Prostate gland (tissue), 2 donors: ENCODE data around the gene PET117. TPM values are rescaled to one million over a fixed set of nuclear protein-coding genes. Genes with fewer than 3 reads are reported as not detected.
A peak's percentile ranks its signal among the peaks of the same experiment; 100 is the strongest.

Source experiments
- DNase-seq: peaks from one replicate; pipeline ENCODE4 v3.0.0-alpha.2; 2019; ENCODE audit warnings: low spot score
- H3K27ac ChIP-seq, 2 donors: fragments of 200-600 bp; sonication (generic); 2 replicates each; pipeline ENCODE4 v1.5.1; 2017 to 2019
- H3K27me3 ChIP-seq: fragments of 200-600 bp; sonication (generic); replicated peaks from 2 replicates; pipeline ENCODE4 v1.5.1; 2019; ENCODE audit not compliant: insufficient read depth
- H3K36me3 ChIP-seq, 2 donors: fragments of 200-600 bp; sonication (generic); 1 replicate in 1 of 2; 2 replicates in 1 of 2; pipeline versions ENCODE4 v1.5.1 to v1.8.1; 2017 to 2019
- H3K4me1 ChIP-seq: fragments of 200-600 bp; sonication (generic); replicated peaks from 2 replicates; pipeline ENCODE4 v1.5.1; 2019
- H3K4me3 ChIP-seq, 2 donors: fragments of 200-600 bp; sonication (generic); 2 replicates each; pipeline ENCODE4 v1.5.1; 2017 to 2019
- H3K9me3 ChIP-seq: fragments of 200-600 bp; sonication (generic); 2 replicates; pipeline ENCODE4 v1.5.1; 2017
- CTCF ChIP-seq, 4 experiments: fragments of 200-600 bp in 2 of 4; fragments of 450-650 bp in 2 of 4; sonication (generic) in 2 of 4; IDR thresholded peaks; 1 replicate in 3 of 4; 2 replicates in 1 of 4; pipeline ENCODE4 v1.5.1; 2016 to 2019; ENCODE audit warnings: antibody characterized with exemption in 4 of 4, mild to moderate bottlenecking in 2 of 4, moderate library complexity in 2 of 4
- POLR2A ChIP-seq: fragments of 450-650 bp; IDR thresholded peaks from one replicate; pipeline ENCODE4 v1.6.1; 2016; ENCODE audit warnings: antibody characterized with exemption, mild to moderate bottlenecking
- POLR2AphosphoS5 ChIP-seq: sonication (generic); formaldehyde crosslinking; IDR thresholded peaks from one replicate; pipeline ENCODE4 v1.6.1; 2017; ENCODE audit warnings: antibody characterized with exemption
- whole genome bisulfite sequencing: methylation state at CpG from one replicate; pipeline ENCODE4 v1.1.5; 2018; 5-methylcytosine and 5-hydroxymethylcytosine counted together
- intact Hi-C: fragments of 100-400 bp; cut with DNase I; formaldehyde crosslinking; loops from one replicate; pipeline ENCODE4 v1.14.2; 2022
- total RNA-seq, 2 donors: library from RNA; depleted of rRNA; stranded (reverse); fragments of >200 nt; gene quantifications; one replicate each; pipeline ENCODE4 v1.1.0, GENCODE V29; 2016

The PET117 gene
- total RNA-seq, 2 donors from 2014 or later: 17.6 to 19.2 TPM

GRCh38 chr20:18166241-18166881, 28.7 kb downstream of the PET117 start:
- Histone ChIP-seq H3K9me3 (no peaks in the 10 kb centered on the region), H3K27ac (no peak overlapping the region), H3K36me3 (peaks cover 0 to 9% of the 10 kb centered on the region in 2 donors), H3K4me1 (no peaks in the 10 kb centered on the region), H3K27me3 (no peaks in the 10 kb centered on the region), H3K4me3 (no peak overlapping the region)
- peak; percentile 20 for DNase-seq
- no peak for TF ChIP-seq CTCF (IDR thresholded peaks at IDR 0.05)
- intact Hi-C loops: no loop called here
- 37% methylated on average over 5 of the region's 5 CpGs for WGBS

GRCh38 chr20:18166950-18167349, 29.3 kb downstream of the PET117 start:
- intact Hi-C loops: no loop called here
- Histone ChIP-seq H3K27ac (no peak overlapping the region), H3K27me3 (no peaks in the 10 kb centered on the region), H3K4me3 (no peak overlapping the region), H3K4me1 (no peaks in the 10 kb centered on the region), H3K36me3 (peaks cover 0 to 6% of the 10 kb centered on the region in 2 donors), H3K9me3 (no peaks in the 10 kb centered on the region)
- TF ChIP-seq POLR2AphosphoS5: no peak
- TF ChIP-seq POLR2A: no peak
- TF ChIP-seq CTCF (IDR thresholded peaks at IDR 0.05): no peak
- no peak for DNase-seq
- 70% methylated on average over 1 of the region's 1 CpG for WGBS

GRCh38 chr20:18172379-18172778, 34.7 kb downstream of the PET117 start:
- TF ChIP-seq CTCF (IDR thresholded peaks at IDR 0.05) (no peak), POLR2AphosphoS5 (peak; percentile 14)

GRCh38 chr20:18174906-18175683, 37.4 kb downstream of the PET117 start:
- intact Hi-C loops: no loop called here
- 97% methylated on average over 14 of the region's 14 CpGs for WGBS
- no peak overlapping the region for H3K4me3 ChIP-seq
- no peak for TF ChIP-seq POLR2AphosphoS5
- no peak for TF ChIP-seq POLR2A
- TF ChIP-seq CTCF (IDR thresholded peaks at IDR 0.05): no peak
- no peaks in the 10 kb centered on the region for H3K27me3 ChIP-seq
- no peaks in the 10 kb centered on the region for H3K36me3 ChIP-seq
- no peaks in the 10 kb centered on the region for H3K4me1 ChIP-seq
- no peak for DNase-seq
- no peaks in the 10 kb centered on the region for H3K9me3 ChIP-seq
- H3K27ac ChIP-seq: no peak overlapping the region

More at GRCh38 chr20:18172379-18172778, 34.7 kb downstream of the PET117 start:
- Histone ChIP-seq H3K27ac (no peak overlapping the region), H3K36me3 (no peaks in the 10 kb centered on the region), H3K4me3 (no peak overlapping the region), H3K4me1 (no peaks in the 10 kb centered on the region), H3K9me3 (no peaks in the 10 kb centered on the region), H3K27me3 (no peaks in the 10 kb centered on the region)
- no peak for DNase-seq
- intact Hi-C loops: no loop called here
- 100% methylated on average over 2 of the region's 2 CpGs for WGBS
